ENCODE data around the gene ARMC10. TPM values are rescaled to one million over a fixed set of nuclear protein-coding genes. Genes with fewer than 3 reads are reported as not detected.
"Not testable (repeated sequence)": the region's sequence is repeated elsewhere in the genome, so short reads cannot be mapped to it uniquely, and the experiment has no call there.

ARMC10 gene
- total and polyA plus RNA-seq, 9 of the 15 experiments (the other 6 are each of a cell fraction or from before 2014, with no cell fraction given) = 17.0 to 113 (median 72.6) TPM

DNA sequence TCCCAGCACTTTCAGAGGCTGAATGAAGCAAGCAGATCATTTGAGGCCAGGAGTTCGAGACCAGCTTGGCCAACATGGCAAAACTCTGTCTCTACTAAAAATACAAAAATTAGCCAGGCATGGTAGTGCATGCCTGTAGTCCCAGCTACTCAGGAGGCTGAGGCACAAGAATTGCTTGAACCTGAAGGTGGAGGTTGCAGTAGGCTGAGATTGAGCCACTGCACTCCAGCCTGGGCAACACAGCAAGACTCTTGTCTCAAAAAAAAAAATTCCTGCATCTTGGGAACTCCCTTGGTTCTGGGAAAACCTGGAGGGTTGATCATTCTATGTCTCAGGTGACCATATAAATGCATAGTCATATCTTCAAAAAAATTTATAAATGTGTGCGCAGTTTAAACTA, 69.8 kb downstream of the ARMC10 start:
- FAIRE-seq; POLR2A ChIA-PET; H3K9ac ChIP-seq (ENCODE audit: insufficient read depth in 1 of 2, low read depth in 2 of 2, low read length in 2 of 2); DNase-seq (ENCODE audit: extremely low read depth in 1 of 4, low spot score in 3 of 4); in situ Hi-C loops (cut with MboI); ATAC-seq; H4K20me1 ChIP-seq (replicated peaks; ENCODE audit: control insufficient read depth, insufficient read depth, low read length); H3K27ac ChIP-seq (ENCODE audit: extremely low read depth, low read depth, low read length); H3K9me3 ChIP-seq (replicated peaks; ENCODE audit: control insufficient read depth, insufficient read depth, low read depth, low read length); intact Hi-C loops (cut with micrococcal nuclease); BruUV-seq (replicated peaks); H3K4me3 ChIP-seq; H3K36me3 ChIP-seq (ENCODE audit: control insufficient read depth, insufficient read depth, low read length); H3K27me3 ChIP-seq (ENCODE audit: control insufficient read depth in 2 of 2, insufficient read depth in 2 of 2, low read length in 2 of 2); CTCF ChIA-PET (ENCODE audit: low intra/inter-chr PET ratio); H2AFZ ChIP-seq (ENCODE audit: low read depth, low read length); H3K9me1 ChIP-seq (ENCODE audit: control insufficient read depth, insufficient read depth, low read length); H3K4me2 ChIP-seq (ENCODE audit: insufficient read depth, low read length): not testable (repeated sequence)
- 97% methylated on average over 2 of the region's 2 CpGs for WGBS (ENCODE audit: insufficient coverage, low coverage, missing lambda C conversion rate)
- TF ChIP-seq ZNF121 (CRISPR knock-in tag; conservative IDR thresholded peaks at IDR 0.05) = peak; percentile 44; the same call in 1 of the 2 replicates
- peaks cover 8 to 23% of the 10 kb centered on the region in 2 experiments; a peak in 4 of 5 replicates for H3K4me1 ChIP-seq (replicated peaks in 1 of 2; ENCODE audit: control insufficient read depth in 2 of 2, insufficient read depth in 2 of 2, low read length in 2 of 2)
- peaks cover 31% of the 10 kb centered on the region for H3K79me2 ChIP-seq (ENCODE audit: control insufficient read depth, insufficient read depth, low read length)

DNA sequence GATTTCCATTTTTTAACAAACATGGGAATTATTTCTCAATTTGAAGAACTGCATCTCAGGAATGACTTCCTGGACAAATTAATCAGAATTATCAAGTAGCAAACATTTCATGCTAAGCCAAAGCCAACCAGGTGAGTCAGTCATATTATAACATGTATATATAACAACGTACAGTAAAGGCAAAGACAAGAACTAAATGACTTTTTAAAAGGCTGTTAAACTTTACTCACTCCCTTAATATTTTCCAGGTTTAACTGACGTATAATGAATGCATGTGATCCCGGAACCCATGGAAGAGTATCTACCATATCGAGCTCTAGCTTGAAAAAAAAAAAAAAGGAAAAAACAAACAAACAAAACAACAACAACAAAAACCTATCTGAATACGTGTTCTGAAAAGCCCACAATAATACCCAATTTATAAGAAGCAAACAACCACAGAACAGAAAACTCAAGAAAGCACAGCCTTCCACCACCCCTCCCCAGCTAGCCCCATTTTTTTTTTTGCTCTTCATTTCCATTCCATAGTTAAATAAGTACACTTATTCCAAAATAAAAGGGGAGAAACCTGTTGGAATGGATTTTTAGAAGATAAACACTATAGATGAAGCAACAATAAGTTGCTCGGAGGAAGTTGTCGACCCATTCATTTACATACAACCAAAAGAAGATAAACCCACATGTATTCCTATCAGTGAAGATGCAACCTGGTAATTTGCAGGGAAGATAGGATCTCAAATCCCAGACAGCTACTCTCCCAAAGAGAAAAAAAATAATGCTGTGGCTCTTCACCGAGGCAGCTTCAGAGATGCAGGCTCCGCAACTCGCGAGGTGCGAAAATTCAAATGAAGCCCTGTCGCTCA, 73.4 kb downstream of the ARMC10 start:
- Histone ChIP-seq H3K4me2 (ENCODE audit: insufficient read depth, low read length) (peak overlapping the region; percentile 85), H3K9me3 (replicated peaks; ENCODE audit: control insufficient read depth, insufficient read depth, low read depth, low read length) (no peaks in the 10 kb centered on the region), H3K27me3 (ENCODE audit: control insufficient read depth in 2 of 2, insufficient read depth in 2 of 2, low read length in 2 of 2) (no peaks in the 10 kb centered on the region), H3K9me1 (ENCODE audit: control insufficient read depth, insufficient read depth, low read length) (peaks cover 5% of the 10 kb centered on the region), H3K4me1 (replicated peaks in 1 of 2; ENCODE audit: control insufficient read depth in 2 of 2, insufficient read depth in 2 of 2, low read length in 2 of 2) (peaks cover 25 to 46% of the 10 kb centered on the region in 2 experiments), H3K36me3 (ENCODE audit: control insufficient read depth, insufficient read depth, low read length) (no peaks in the 10 kb centered on the region), H4K20me1 (replicated peaks; ENCODE audit: control insufficient read depth, insufficient read depth, low read length) (no peaks in the 10 kb centered on the region), H2AFZ (ENCODE audit: low read depth, low read length) (peak overlapping the region; percentile 94), H3K4me3 (peak overlapping the region; percentile 69), H3K9ac (ENCODE audit: insufficient read depth in 1 of 2, low read depth in 2 of 2, low read length in 2 of 2) (peak overlapping the region; percentile 92 to 96), H3K79me2 (ENCODE audit: control insufficient read depth, insufficient read depth, low read length) (peaks cover 31% of the 10 kb centered on the region), H3K27ac (ENCODE audit: extremely low read depth, low read depth, low read length) (peak overlapping the region; percentile 93)
- FAIRE-seq (peak; percentile 23), ATAC-seq (no peak), DNase-seq (ENCODE audit: extremely low read depth in 1 of 4, low spot score in 3 of 4) (no peak)
- CTCF ChIA-PET (ENCODE audit: low intra/inter-chr PET ratio) = no interaction called here
- in situ Hi-C loops (cut with MboI) = no loop called here
- POLR2A ChIA-PET = interaction anchor here (0.6 to 2.2 kb wide), 10 partner anchors 9 to 339 kb away, joined by 3 to 17 read pairs (median 4); partner anchors contain the start of gene ARMC10
- under 1% methylated on average over 13 of the region's 13 CpGs for WGBS (ENCODE audit: insufficient coverage, low coverage, missing lambda C conversion rate)
- intact Hi-C loops (cut with micrococcal nuclease) = loop anchor here (2.0 kb wide), 1 partner anchor 16 kb away; no protein-coding TSS in a partner anchor
- BruUV-seq (replicated peaks) = TSS peak; percentile 66
- TF ChIP-seq CEBPG (CRISPR knock-in tag; IDR thresholded peaks at IDR 0.05) = no peak
- peak; percentile 31 to 57; a peak in 1 of 4 replicates for TF ChIP-seq CEBPG (tag; conservative IDR thresholded peaks at IDR 0.05 in 1 of 2, IDR thresholded peaks at IDR 0.05 in 1 of 2)
- TF ChIP-seq, protein P1, sequence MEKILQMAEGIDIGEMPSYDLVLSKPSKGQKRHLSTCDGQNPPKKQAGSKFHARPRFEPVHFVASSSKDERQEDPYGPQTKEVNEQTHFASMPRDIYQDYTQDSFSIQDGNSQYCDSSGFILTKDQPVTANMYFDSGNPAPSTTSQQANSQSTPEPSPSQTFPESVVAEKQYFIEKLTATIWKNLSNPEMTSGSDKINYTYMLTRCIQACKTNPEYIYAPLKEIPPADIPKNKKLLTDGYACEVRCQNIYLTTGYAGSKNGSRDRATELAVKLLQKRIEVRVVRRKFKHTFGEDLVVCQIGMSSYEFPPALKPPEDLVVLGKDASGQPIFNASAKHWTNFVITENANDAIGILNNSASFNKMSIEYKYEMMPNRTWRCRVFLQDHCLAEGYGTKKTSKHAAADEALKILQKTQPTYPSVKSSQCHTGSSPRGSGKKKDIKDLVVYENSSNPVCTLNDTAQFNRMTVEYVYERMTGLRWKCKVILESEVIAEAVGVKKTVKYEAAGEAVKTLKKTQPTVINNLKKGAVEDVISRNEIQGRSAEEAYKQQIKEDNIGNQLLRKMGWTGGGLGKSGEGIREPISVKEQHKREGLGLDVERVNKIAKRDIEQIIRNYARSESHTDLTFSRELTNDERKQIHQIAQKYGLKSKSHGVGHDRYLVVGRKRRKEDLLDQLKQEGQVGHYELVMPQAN (IDR thresholded peaks at IDR 0.05; ENCODE audit: borderline replicate concordance) = 0 out of 2 replicates have a peak, but pooled peaks have one; percentile 28

Data from K562 (cell line).